ENCODE measurements around the gene CACNA2D1. TPM values are rescaled to one million over a fixed set of nuclear protein-coding genes. Genes with fewer than 3 reads are reported as not detected.

CACNA2D1 gene
- total RNA-seq, 1 experiment from 2014 or later = 0.27 TPM

DNA sequence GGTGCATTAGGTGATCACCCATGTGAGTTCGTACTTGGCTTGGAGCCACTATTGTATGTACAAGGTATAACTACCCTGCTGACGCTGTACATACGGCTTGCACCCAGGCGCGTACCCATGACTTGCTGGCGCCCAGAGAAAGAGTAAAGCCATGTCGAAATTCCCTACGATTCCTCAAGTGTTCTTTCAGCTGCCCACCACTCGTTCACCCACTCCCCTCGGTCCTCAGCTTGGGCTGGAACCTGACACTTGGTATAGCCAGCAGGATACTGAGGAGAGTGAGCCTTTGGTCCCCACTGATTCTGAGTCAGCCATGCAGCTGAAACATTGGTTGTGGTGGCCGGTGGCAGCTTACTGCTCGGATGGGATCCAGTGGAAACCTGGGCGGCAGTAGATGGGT, 241.5 kb downstream of the CACNA2D1 start (continued):
- TF ChIP-seq MAX (IDR thresholded peaks at IDR 0.05) (no peak), EZH2 (IDR thresholded peaks at IDR 0.05) (no peak), EGR1 (IDR thresholded peaks at IDR 0.05; ENCODE audit: low read depth) (no peak), TCF7L2 (IDR thresholded peaks at IDR 0.05; ENCODE audit: borderline replicate concordance, extremely low read depth, insufficient read depth, insufficient read length) (no peak), ELF1 (IDR thresholded peaks at IDR 0.05; ENCODE audit: borderline replicate concordance, low read depth) (no peak), CBX3 (IDR thresholded peaks at IDR 0.05; ENCODE audit: low read depth) (no peak), FOSL1 (IDR thresholded peaks at IDR 0.05; ENCODE audit: low read depth) (no peak), JUND (IDR thresholded peaks at IDR 0.05) (no peak), POLR2A (IDR thresholded peaks at IDR 0.05; ENCODE audit: borderline replicate concordance, extremely low read depth, insufficient read depth, insufficient read length) (no peak)
- TF ChIP-seq, protein P1, sequence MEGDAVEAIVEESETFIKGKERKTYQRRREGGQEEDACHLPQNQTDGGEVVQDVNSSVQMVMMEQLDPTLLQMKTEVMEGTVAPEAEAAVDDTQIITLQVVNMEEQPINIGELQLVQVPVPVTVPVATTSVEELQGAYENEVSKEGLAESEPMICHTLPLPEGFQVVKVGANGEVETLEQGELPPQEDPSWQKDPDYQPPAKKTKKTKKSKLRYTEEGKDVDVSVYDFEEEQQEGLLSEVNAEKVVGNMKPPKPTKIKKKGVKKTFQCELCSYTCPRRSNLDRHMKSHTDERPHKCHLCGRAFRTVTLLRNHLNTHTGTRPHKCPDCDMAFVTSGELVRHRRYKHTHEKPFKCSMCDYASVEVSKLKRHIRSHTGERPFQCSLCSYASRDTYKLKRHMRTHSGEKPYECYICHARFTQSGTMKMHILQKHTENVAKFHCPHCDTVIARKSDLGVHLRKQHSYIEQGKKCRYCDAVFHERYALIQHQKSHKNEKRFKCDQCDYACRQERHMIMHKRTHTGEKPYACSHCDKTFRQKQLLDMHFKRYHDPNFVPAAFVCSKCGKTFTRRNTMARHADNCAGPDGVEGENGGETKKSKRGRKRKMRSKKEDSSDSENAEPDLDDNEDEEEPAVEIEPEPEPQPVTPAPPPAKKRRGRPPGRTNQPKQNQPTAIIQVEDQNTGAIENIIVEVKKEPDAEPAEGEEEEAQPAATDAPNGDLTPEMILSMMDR (IDR thresholded peaks at IDR 0.05 in 2 of 3, conservative IDR thresholded peaks at IDR 0.05 in 1 of 3; ENCODE audit: borderline replicate concordance in 1 of 3, insufficient read depth in 1 of 3, low read depth in 2 of 3, low read length in 2 of 3) = no peak

DNA sequence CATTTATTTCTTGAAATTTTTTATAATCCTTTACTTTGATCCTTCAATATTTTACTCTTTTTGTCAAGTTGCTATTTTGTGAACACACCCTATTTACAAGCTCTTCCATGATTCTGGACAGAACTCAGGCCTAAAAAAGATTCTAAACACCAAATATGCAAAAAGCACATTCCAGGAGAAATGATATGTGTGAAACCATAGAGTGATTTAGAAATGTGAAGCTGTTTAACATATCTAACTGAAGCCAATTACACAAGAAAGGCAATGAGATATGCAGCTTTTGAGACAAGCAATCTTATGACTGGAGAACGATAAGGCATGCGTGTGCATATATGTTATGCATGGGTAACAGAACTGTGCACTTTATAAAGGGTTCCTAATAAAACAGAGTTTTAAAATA, 243.0 kb downstream of the CACNA2D1 start:
- Histone ChIP-seq H3K4me1 (ENCODE audit: control insufficient read depth in 1 of 2, insufficient read depth in 2 of 2, low read length in 2 of 2) (no peaks in the 10 kb centered on the region), H3K27ac (ENCODE audit: low read depth, low read length) (no peak overlapping the region), H3K36me3 (ENCODE audit: control insufficient read depth in 1 of 2, insufficient read depth in 2 of 2, low read length in 2 of 2) (no peaks in the 10 kb centered on the region), H4K20me1 (ENCODE audit: insufficient read depth) (no peaks in the 10 kb centered on the region), H3K4me2 (ENCODE audit: low read length) (no peak overlapping the region), H3K9ac (ENCODE audit: low read length) (no peak overlapping the region), H3K4me3 (replicated peaks in 1 of 2; ENCODE audit: low read depth in 1 of 2, low read length in 2 of 2) (no peak overlapping the region), H3K9me3 (ENCODE audit: control insufficient read depth in 1 of 2, insufficient read depth in 1 of 2, low read depth in 1 of 2, low read length in 2 of 2) (no peaks in the 10 kb centered on the region), H3K9me2 (ENCODE audit: insufficient read depth) (no peaks in the 10 kb centered on the region), H2AFZ (ENCODE audit: low read depth, low read length, poor library complexity, severe bottlenecking) (no peak overlapping the region), H3K27me3 (ENCODE audit: insufficient read depth, low read length) (no peaks in the 10 kb centered on the region), H3K79me2 (ENCODE audit: insufficient read depth, low read length) (no peaks in the 10 kb centered on the region)
- TF ChIP-seq ZFX (IDR thresholded peaks at IDR 0.05) (no peak), ELF1 (IDR thresholded peaks at IDR 0.05; ENCODE audit: borderline replicate concordance, low read depth) (no peak)
- DNase-seq (ENCODE audit: low read depth, low spot score) (no peak), ATAC-seq (no peak)
- POLR2A ChIA-PET = no interaction called here
- intact Hi-C loops (cut with micrococcal nuclease) = no loop called here
- no TSS peak for BruUV-seq (replicated peaks)
- CTCF ChIA-PET = no interaction called here
- RAD21 ChIA-PET (ENCODE audit: low non-redundant PET in 1 of 2, low total read pairs in 2 of 2, uncharacterized antibody in 2 of 2, unreplicated experiment in 2 of 2) = no interaction called here

Measured in HCT116 (cell line).